ENCODE measurements around the gene RFX4.
"Not testable (repeated sequence)": the region's sequence is repeated elsewhere in the genome, so short reads cannot be mapped to it uniquely, and the experiment has no call there.

The RFX4 gene

GRCh38 chr12:106594447-106594846, 11.6 kb downstream of the RFX4 start:
- DNase-seq, result no peak

DNA sequence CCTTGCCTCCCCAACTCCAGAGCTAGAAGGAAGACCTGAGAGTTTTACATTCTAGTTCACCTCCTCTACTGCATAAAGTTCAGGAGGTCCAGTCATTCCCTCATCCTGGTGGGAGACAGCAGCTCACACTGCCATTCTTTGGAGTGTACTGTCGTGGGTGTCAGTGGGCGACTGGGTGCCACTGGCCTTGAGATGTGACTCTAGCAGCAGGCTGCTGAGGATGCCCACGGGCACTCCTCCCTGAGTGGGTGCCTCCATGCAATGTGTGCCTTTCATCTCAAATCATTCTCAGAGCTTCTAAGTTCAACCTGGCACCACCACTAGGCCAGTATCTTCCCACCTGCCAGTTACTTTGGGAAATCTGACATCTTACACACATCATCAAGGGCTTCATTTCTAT, 12.5 kb downstream of the RFX4 start:
- no peak for DNase-seq

DNA sequence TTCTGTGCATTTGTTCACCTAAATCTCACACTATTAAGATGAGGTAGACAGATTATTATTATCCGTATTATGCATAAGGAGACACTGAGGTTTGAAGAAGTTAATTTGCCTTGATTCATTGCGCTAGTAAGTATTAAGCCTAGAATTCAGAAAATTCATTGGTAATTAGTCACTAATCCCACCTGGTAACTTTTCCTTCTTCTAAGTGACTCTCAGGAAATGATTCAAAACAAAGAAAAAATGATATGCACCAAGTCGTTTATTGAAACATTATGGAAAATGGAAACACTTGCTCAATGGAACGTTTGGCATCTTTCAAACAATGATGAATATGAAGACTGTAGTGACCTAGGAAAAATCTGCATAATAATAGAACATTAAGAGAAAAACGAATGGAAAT, 15.2 kb downstream of the RFX4 start:
- no peak for DNase-seq

- no peak for DNase-seq
Measured at GRCh38 chr12:106599302-106599701, 16.5 kb downstream of the RFX4 start.

- no peak for DNase-seq
Measured at GRCh38 chr12:106600503-106600902, 17.7 kb downstream of the RFX4 start.

DNA sequence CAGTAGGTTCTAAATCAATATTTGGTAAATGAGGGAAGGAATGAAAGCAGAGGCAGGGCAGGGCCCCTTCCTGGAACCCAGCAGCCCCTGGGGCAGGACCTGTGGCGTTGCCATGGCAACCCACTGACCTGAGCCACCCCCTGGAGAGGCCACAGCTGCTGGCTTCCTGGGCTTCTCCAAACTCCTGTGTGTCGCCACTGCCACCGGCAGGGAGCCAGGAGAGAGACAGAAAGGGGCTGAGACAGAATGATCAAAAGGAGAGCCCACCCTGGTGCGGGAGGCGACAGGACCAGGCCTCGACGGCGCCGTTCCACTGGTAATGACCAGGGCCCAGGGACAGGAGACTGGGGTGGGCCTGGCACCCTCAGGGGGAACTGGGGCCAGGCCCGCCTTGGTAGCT, 18.2 kb downstream of the RFX4 start:
- no peak for DNase-seq

DNA sequence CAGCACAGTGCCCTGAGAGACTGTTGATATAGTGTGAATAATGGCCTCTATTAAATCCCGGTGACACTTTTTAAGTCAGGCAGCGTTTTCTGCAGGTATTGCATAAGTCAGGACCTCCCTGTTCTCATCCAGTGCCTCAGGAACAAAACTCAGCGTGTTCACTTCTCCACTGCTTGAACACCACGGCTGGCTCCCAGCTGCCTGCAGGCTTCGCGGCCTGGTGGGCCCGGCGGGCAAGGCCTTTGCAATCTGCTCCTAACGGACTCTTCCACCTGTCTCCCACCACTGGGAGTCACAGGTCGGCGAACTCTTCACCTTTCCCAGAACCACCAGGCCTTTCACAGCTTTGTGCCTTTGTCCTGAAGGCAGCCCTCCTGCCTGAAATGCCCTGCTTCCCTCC, 18.7 kb downstream of the RFX4 start:
- DNase-seq, result no peak

DNA sequence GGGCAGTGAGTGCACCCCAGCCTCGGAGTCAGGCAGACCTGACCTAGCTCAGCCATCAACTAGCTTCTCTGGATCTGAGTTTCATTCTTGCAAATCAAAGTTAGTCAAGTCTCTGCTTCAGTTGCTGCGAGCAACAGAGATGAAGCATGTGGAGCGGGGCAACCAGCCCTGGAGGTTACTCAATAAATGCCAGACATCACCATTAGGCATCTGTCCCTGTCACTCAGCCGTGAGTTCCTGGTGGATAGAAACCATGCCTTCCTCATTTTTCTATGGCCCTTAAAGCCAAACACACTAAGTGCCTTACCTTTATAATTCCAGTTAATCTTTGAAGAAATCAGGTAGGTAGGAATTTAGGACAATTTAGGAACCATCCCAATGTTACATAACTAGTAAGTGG, 19.3 kb downstream of the RFX4 start:
- DNase-seq, result no peak

- DNase-seq, result no peak
Measured at GRCh38 chr12:106605254-106605653, 22.4 kb downstream of the RFX4 start.

DNA sequence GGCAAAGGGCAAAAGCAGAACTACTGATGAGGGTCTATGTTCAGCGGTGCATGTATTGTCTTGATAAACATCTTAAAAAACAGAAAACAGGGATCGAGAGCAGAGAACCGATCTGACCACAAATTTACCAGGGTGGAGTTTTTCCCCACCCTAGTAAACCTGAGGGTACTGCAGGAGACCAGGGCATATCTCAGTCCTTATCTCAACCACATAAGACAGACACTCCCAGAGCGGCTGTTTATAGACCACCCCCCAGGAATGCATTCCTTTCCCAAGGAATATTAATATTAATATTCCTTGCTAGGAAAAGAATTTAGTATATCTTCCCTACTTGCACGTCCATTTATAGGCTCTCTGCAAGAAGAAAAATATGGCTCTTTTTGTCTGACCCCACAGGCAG, 37.8 kb downstream of the RFX4 start:
- DNase-seq, result not testable (repeated sequence)

- no peak for DNase-seq
Measured at GRCh38 chr12:106625976-106626375, 43.2 kb downstream of the RFX4 start.

- DNase-seq, result peak; percentile 60
Measured at GRCh38 chr12:106629797-106630659, 47.2 kb downstream of the RFX4 start.

DNA sequence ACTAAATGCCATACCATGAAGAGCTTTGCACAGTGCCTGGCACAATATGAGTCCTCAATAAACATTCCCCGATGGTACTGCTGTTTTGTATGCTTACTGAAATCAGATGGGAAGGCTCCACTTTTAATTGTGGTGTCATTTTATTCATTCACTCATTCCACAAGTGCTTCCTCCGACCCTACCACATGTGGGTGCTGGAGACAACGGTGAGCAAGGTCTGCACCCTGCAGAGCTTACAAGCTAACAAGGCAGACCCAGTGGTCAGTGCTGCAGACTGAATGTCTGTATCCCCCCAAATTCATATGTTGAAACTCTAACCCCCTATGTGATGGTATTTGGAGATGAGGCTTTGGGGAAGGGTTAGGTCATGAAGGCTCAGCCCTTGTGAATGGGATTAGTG, 48.3 kb downstream of the RFX4 start:
- no peak for DNase-seq

DNA sequence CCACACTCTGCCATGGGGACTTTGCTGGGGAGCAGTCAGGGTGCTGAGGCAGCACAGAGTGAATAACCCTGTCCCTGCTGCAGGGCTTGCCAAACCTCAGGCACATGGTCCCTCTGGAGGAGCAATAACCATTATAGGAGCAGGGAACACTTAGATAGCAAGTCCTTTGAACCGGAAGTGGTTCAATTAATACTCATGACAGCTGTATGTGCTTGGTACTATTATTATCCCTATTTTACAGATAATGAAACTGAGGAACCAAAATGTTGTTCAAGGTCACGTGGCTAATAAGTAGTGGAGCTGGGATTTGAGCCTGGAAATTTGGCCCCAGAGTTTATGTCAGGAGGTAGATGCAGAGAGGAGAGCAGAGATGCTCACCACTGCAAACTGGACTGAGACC, 49.0 kb downstream of the RFX4 start:
- DNase-seq, result no peak

- peak; percentile 37 for DNase-seq
Measured at GRCh38 chr12:106632797-106633450, 50.1 kb downstream of the RFX4 start.

DNA sequence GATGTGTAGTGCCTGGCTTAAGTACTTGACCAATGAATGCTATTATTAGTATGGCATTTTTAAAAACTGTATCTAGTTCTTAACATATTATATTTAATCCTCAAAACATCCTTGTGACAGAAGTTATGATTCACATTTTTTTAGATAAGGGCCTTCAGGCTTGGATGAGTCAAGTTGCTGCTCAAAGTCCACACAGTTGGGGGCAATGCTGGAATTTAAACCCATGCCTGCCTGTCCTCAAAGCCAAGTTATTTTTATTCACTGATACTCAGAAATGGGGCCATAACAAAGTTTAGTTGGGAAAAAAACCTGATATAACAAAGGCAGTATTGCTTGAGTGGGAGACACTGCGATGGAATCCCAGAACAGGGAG, 50.6 kb downstream of the RFX4 start:
- peak; percentile 90 for DNase-seq

DNA sequence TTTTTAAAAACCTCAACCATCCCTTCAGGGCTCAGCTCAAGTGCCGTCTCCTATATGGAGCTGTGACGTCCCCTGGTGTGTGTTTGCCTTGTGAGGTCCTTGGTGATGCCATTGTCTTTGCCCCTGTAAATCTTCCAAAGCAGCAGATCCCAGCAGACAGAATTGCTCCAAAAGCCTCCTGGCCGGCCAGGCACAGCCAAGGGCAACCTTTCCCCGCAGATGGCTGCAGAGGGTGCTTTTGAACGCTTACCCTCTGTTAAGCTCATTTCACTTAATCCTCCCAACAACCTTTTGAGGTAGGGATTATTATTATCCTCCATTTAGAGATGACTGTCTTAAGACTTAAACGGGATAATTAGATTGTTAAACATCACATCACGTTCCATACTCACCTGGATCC, 51.4 kb downstream of the RFX4 start:
- DNase-seq, result no peak

DNA sequence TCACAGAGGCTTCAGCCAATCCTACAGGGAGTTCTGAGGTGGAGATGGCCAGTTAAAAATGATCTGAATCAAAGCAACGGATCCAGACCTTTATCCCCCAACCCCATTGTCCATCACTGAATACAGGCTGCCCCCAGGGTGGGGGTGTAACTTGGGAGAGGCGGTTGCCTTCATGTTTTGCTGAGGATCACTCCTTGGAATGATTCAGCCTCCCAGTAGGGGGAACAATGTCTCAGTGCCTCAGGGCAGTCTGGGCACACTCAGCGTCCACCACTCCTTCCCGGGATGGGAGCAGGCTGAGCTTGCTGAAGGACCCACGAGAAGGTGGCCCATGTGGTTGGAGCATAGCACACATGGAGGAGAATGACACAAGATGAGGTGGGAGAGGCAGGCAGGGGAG, 60.2 kb downstream of the RFX4 start:
- peak; percentile 11 for DNase-seq

DNA sequence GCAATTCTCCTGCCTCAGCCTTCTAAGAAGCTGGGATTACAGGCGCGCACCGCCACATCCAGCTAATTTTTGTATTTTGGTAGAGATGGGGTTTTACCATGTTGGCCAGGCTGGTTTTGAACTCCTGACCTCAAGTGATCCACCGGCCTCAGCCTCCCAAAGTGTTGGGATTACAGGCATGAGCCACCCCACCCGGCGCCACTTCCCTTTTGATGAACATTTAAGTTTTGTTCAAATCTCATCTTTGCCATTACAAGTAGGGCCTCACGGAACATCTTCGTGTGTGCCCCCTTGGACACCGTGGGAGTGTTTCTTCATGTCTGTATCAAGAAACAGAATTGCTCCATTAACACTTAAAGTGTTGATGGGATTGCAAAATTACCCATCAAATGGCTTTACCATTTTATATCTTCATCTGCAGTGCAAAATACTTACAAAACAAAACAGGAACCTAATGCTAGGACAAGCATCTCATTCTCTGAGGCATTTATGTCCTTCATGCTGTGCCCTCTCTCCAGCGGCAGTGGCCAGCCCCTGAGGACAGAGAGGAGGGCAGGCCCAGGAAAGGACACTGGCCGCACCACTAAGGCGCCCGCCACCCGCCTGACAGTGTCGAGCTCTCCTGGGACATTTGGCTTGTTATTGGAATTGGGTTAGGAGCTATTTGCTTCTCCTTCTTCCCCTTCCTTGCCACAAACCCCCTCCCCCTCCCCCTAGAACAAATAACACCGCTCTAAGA, 61.7 kb downstream of the RFX4 start:
- no peak for DNase-seq

GRCh38 chr12:106645074-106645421, 62.2 kb downstream of the RFX4 start:
- no peak for DNase-seq

- no peak for DNase-seq
Measured at GRCh38 chr12:106645465-106646330, 62.9 kb downstream of the RFX4 start.

DNA sequence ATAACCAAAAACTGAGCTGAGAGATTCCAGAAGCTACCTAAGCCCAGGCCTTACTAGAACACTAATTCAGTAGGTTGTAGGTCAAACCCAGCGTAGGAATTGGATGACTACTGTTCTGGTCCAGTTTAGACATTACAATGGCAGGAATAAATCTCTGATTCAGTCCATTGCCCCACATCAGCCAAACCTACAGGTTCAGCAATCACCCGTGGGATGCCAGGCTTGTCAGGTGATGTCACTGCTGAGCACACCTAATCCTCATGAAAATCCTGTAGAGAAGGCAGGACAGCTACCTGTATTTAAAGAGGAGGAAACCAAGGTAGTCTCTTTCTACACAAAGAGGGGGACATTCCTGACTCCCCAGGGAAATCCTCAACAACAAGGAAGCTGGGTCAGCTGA, 63.7 kb downstream of the RFX4 start:
- DNase-seq, result no peak

Data from fibroblast of skin of back (primary cell).